HG02884 (cell line): ENCODE measurements around the gene CLASP1.
"Not testable (repeated sequence)": the region's sequence is repeated elsewhere in the genome, so short reads cannot be mapped to it uniquely, and the experiment has no call there.

Experiments
- ATAC-seq: cut with Tn5 transposase; IDR thresholded peaks from one replicate; pipeline ENCODE4 v1.9.1; 2021; ENCODE audit warnings: mild to moderate bottlenecking, moderate library complexity; ENCODE audit not compliant: unreplicated experiment

CLASP1 gene

DNA sequence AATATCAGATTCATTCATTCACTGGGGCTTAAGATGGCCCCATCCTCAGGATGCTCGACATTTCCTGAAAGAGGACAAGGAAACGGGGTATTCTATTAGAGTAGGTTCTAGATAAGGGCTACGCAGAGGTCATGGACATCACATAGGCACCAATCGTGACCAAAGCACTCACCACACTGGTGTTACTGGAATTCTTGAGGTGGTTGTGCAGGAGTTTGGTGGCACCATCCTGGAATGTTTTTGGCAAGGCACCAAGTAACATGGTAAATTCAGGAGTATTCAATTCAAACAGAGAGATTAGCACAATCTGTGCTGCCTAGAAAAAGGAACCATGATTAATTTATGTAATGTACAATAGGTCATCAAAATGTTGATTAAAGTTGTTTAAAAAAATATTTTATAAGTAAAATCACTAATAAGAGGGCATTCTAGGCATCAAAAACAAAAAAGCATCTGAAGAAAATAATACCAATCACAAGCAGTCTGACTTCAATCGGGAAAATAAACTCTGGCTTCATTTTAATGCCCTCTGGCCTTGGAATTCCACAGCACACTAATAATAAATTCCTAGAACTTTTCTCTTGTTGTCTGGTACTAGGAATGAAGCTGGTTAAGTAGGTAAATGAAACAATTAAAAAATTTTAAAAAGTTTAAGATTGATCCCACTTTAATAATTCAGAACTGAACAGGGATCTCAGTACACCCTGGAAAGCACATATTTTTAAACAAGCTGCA is 261.5 kb downstream of the CLASP1 start:
- ATAC-seq = no peak

DNA sequence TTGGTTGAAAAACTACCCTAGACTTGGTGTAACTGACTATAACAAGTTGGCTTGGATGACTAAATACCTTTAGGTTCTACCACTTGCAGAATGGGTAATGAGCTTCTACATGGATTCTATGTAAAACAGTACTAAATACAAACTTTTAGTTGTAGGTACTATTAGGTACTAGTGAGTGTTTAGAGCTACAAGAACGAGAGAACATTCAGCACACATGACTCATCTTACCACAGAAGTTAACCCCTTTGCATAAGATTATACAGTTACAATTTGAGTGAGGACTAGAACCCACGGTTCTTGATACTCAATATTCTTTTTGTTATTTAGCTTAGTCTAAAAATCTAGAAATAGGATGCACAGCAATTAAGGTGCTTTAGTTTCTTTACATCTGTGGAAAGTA is 262.6 kb downstream of the CLASP1 start:
- ATAC-seq = no peak

- ATAC-seq = no peak
These were observed 263.2 kb downstream of the CLASP1 start for GRCh38 chr2:121386102-121386501.

- ATAC-seq = no peak
These were observed 266.5 kb downstream of the CLASP1 start for GRCh38 chr2:121382744-121383143.

GRCh38 chr2:121377646-121378045 is 271.6 kb downstream of the CLASP1 start:
- ATAC-seq = no peak

DNA sequence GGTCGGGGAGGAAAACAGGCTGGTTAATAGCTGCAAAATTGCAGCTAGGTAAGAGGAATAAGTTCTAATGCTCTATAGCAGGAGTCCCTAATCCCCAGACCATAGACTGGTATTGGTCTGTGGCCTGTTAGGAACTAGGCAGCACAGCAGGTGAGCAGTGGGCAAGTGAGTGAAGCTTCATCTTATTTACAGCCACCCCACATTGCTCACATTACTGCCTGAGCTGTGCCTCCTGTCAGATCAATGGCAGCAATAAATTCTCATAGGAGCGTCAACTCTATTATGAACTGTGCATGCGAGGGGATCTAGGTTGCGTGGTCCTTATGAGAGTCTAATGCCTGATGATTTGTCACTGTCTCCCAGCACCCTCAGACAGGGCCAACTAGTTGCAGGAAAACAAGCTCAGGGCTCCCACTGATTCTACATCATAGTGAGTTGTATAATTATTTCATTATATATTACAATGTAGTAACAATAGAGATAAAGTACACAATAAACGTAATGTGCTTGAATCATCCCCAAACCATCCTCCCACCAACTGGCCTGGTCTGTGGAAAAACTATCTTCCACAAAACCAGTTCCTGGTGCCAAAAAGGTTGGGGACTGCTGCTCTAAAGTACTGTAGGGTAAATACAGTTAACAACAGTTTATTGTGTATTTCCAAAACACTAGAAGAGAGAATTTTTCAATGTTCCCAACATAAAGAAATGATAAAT is 272.6 kb downstream of the CLASP1 start:
- ATAC-seq = no peak

- no peak for ATAC-seq
These were observed 273.6 kb downstream of the CLASP1 start for GRCh38 chr2:121375621-121376159.

DNA sequence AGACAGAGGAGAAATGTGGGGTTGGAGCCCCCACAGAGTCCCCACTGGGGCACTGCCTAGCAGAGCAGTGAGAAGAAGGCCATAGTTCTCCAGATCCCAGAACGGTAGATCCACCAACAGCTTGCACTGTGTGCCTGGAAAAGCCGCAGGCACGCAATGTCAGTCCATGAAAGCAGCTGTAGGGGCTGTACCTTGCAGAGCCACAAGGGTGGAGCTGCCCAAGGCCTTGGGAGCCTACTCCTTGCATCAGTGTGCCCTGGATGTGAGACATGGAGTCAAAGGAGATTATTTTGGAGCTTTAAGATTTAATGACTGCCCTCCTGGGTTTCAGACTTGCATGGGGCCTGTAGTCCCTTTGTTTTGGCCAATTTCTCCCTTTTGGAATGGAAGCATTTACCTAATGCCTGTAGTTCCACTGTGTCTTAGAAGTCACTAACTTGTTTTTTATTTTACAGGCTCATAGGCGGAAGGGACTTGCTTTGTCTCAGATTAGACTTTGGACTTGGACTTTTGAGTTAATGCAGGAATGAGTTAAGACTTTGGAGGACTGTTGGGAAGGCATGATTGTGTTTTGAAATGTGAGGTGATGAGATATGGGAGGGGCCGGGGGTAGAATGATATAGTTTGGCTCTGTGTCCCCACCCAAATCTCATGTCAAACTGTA is 274.7 kb downstream of the CLASP1 start:
- not testable (repeated sequence) for ATAC-seq

- peak; percentile 63 for ATAC-seq
These were observed 276.4 kb downstream of the CLASP1 start for GRCh38 chr2:121372721-121373353.

DNA sequence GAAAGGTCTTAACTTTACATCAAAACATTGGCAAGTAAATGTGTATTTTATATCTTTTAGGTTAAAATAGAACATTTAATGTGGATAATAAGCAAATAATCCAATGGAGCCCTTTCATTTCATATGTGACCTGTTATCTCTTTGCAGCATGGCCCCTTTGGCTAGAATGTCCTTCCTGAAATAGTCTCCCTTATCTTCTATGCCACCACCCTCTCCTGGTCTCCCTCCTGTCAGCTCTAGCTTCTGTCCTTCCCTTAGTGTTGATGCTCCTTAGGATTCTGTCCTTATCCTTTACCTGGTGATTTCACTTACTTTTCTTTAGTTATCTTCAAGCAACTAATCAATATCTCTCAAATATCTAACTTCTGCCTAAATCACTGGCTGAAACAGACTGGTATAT is 277.2 kb downstream of the CLASP1 start:
- no peak for ATAC-seq

- ATAC-seq = no peak
These were observed 280.4 kb downstream of the CLASP1 start for GRCh38 chr2:121368836-121369235.

GRCh38 chr2:121368155-121368554 is 281.1 kb downstream of the CLASP1 start:
- ATAC-seq = no peak

DNA sequence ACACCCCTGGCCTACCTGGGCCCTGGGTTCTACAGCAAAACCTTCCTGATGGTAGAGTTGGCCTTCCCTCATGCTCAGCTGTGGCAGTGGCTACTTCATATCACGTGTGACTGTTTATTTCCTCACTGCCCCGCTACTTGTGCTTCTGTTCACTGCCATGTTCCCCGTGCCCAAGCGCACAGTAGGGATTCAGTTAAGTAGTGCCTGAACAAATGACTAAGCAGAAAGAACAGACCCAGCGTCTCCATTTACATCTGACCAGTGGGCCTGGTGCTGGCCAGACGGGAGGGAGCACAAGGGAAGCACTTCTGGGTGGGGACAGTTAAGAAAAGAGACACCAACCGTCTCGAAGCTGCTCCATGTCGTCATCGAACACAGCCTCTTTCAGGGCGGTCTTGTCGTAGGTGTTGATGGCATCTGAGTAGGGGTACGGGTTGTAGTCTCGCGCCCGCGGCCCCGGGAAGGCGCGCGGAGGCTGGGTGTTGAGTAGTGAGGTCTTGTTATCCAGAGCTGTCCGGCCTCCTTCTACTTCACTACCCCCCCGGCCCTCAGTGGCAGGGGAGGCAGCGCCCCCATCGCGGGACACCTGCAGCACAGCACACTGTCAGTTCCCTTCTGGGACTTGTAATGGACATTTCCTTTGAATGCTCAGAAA is 281.9 kb downstream of the CLASP1 start:
- no peak for ATAC-seq

GRCh38 chr2:121366040-121366439 is 283.2 kb downstream of the CLASP1 start:
- ATAC-seq = no peak

- ATAC-seq = no peak
These were observed 284.2 kb downstream of the CLASP1 start for GRCh38 chr2:121365061-121365460.

DNA sequence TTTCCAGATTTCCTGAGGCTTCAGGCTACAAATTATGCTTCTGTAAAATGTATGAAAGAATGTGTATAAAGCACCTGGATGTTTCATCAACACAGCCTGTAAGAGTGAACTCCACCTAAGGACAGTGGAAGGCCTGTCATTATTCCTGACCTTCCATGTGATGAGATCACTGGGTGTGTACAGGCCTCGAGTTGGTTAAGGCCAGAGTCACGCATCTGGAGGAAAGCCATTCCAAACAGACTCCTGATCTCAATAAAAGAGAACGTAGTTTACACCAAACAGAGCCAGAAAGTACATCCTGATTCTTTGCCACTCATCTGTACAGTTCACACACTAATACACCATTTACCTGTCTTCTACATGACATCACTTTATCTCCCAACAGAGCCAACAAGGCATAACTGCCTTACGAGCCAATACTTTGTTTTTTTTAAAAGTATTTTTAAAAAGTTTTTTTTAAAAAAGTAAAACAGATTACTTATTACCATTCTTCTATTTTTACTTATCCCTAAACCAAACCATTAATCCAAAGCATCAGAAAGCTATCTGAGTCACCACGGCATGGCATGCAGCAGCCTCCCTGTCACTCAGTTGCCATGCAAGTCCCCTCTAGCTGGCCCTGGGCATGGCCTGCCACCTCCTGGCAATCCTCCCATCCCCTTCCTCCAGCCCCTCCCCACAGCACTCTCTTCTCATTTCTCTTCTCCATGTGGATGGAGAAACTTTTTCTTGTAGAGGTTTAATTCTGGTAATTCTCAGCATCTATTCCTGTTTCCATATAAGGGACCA is 285.4 kb downstream of the CLASP1 start:
- no peak for ATAC-seq

- ATAC-seq = no peak
These were observed 286.5 kb downstream of the CLASP1 start for GRCh38 chr2:121362774-121363173.

GRCh38 chr2:121362226-121362625 is 287.0 kb downstream of the CLASP1 start:
- no peak for ATAC-seq

DNA sequence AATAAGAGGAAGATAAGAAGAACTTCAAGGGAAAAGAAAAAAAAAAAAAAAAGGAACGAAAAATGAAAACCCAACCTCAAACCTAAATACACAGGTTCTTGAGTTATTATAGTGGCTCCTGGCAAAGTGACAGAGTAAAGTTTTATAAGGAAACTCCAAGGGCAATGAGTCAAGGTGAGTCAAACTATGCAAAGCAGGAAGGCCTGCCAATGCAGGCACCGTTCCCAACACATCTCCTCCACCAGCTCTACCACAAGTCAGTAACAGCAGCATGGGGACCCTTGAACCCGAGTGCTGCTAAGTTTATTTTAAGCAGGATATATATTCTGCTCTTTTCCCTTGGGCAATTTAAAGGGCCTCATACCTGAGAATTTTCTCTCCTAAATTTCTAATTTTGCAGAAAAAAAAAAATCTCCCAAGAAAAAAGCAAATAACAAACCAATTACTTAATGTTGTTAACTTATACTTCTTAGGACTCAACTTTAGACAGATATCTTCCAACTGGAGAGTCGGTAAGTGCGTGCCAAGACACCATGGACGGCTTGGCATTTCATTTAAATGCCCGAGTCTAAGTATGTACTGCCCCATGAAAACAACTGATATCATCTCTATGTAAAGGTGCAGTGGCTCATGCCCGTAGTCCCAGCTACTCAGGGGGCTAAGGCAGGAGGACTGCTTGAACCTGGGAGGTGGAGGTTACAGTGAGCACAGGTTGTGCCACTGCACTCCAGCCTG is 288.5 kb downstream of the CLASP1 start:
- no peak for ATAC-seq
